ENCODE measurements around the gene USP54. TPM values are rescaled to one million over a fixed set of nuclear protein-coding genes. Genes with fewer than 3 reads are reported as not detected.
A peak's percentile ranks its signal among the peaks of the same experiment; 100 is the strongest.

USP54 gene
- total and polyA plus RNA-seq, 9 of the 15 experiments (the other 6 are each of a cell fraction or from before 2014, with no cell fraction given): 3.8 to 40.1 (median 16.9) TPM

DNA sequence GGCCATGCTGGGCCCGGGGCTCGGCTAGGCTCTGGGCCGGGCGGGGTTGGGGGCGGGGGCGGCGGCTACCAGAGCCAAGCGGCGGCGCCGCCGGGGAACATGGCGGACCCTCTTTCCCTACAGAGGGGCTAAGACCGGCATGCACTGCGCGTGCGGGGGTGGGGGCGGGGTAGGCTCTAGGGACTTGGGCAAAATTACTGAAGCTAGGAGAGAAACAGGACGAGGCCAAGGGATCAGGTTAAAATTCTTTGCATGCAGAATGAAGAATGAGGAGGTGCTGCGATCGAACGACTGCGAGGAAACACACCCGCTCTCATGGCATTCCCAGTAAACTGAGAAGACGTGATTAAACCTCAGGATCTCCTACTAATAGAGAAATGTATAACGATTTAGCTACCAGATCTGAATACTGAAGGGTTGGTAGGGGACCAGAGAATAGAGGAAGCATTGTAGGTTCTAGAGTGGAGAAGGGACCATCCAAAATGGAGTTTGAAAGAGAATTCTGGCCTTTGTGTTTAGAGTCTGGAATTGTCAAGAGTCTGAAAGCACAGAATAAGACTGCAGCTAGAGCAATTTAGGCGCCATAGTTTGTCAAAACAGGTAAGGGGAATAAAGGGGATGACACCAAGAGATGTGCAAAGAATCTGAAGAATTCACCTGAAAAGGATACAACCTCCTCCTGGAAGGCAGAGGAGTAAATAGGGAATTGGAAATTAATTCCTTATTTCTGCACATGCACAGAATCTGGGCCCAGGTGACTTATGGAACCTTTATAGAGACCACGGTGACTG is 95.1 kb downstream of the USP54 start, which contains the start of gene PPP3CB (continued):
- TF ChIP-seq, protein P1, sequence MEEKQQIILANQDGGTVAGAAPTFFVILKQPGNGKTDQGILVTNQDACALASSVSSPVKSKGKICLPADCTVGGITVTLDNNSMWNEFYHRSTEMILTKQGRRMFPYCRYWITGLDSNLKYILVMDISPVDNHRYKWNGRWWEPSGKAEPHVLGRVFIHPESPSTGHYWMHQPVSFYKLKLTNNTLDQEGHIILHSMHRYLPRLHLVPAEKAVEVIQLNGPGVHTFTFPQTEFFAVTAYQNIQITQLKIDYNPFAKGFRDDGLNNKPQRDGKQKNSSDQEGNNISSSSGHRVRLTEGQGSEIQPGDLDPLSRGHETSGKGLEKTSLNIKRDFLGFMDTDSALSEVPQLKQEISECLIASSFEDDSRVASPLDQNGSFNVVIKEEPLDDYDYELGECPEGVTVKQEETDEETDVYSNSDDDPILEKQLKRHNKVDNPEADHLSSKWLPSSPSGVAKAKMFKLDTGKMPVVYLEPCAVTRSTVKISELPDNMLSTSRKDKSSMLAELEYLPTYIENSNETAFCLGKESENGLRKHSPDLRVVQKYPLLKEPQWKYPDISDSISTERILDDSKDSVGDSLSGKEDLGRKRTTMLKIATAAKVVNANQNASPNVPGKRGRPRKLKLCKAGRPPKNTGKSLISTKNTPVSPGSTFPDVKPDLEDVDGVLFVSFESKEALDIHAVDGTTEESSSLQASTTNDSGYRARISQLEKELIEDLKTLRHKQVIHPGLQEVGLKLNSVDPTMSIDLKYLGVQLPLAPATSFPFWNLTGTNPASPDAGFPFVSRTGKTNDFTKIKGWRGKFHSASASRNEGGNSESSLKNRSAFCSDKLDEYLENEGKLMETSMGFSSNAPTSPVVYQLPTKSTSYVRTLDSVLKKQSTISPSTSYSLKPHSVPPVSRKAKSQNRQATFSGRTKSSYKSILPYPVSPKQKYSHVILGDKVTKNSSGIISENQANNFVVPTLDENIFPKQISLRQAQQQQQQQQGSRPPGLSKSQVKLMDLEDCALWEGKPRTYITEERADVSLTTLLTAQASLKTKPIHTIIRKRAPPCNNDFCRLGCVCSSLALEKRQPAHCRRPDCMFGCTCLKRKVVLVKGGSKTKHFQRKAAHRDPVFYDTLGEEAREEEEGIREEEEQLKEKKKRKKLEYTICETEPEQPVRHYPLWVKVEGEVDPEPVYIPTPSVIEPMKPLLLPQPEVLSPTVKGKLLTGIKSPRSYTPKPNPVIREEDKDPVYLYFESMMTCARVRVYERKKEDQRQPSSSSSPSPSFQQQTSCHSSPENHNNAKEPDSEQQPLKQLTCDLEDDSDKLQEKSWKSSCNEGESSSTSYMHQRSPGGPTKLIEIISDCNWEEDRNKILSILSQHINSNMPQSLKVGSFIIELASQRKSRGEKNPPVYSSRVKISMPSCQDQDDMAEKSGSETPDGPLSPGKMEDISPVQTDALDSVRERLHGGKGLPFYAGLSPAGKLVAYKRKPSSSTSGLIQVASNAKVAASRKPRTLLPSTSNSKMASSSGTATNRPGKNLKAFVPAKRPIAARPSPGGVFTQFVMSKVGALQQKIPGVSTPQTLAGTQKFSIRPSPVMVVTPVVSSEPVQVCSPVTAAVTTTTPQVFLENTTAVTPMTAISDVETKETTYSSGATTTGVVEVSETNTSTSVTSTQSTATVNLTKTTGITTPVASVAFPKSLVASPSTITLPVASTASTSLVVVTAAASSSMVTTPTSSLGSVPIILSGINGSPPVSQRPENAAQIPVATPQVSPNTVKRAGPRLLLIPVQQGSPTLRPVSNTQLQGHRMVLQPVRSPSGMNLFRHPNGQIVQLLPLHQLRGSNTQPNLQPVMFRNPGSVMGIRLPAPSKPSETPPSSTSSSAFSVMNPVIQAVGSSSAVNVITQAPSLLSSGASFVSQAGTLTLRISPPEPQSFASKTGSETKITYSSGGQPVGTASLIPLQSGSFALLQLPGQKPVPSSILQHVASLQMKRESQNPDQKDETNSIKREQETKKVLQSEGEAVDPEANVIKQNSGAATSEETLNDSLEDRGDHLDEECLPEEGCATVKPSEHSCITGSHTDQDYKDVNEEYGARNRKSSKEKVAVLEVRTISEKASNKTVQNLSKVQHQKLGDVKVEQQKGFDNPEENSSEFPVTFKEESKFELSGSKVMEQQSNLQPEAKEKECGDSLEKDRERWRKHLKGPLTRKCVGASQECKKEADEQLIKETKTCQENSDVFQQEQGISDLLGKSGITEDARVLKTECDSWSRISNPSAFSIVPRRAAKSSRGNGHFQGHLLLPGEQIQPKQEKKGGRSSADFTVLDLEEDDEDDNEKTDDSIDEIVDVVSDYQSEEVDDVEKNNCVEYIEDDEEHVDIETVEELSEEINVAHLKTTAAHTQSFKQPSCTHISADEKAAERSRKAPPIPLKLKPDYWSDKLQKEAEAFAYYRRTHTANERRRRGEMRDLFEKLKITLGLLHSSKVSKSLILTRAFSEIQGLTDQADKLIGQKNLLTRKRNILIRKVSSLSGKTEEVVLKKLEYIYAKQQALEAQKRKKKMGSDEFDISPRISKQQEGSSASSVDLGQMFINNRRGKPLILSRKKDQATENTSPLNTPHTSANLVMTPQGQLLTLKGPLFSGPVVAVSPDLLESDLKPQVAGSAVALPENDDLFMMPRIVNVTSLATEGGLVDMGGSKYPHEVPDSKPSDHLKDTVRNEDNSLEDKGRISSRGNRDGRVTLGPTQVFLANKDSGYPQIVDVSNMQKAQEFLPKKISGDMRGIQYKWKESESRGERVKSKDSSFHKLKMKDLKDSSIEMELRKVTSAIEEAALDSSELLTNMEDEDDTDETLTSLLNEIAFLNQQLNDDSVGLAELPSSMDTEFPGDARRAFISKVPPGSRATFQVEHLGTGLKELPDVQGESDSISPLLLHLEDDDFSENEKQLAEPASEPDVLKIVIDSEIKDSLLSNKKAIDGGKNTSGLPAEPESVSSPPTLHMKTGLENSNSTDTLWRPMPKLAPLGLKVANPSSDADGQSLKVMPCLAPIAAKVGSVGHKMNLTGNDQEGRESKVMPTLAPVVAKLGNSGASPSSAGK (IDR thresholded peaks at IDR 0.05): 0 out of 2 replicates have a peak, but pooled peaks have one; percentile 3
- TF ChIP-seq NR3C1 (CRISPR knock-in tag; IDR thresholded peaks at IDR 0.05) (no peak), ZNF121 (CRISPR knock-in tag; conservative IDR thresholded peaks at IDR 0.05) (no peak), MIER1 (IDR thresholded peaks at IDR 0.05; ENCODE audit: low read depth) (no peak), ETV6 (IDR thresholded peaks at IDR 0.05; ENCODE audit: borderline replicate concordance in 1 of 2, low read depth in 2 of 2, low read length in 1 of 2) (no peak), ETV6 (CRISPR knock-in tag; IDR thresholded peaks at IDR 0.05; ENCODE audit: borderline replicate concordance) (no peak), XRCC4 (IDR thresholded peaks at IDR 0.05; ENCODE audit: extremely low read depth, insufficient read depth, insufficient read length) (no peak), JUND (IDR thresholded peaks at IDR 0.05; ENCODE audit: borderline replicate concordance, low read depth, low read length) (peak; percentile 59; the same call in 1 of the 2 replicates), JUND (tag; IDR thresholded peaks at IDR 0.05; ENCODE audit: borderline replicate concordance, low read depth, low read length) (peak; percentile 26; the same call in 2 of the 3 replicates), ZSCAN29 (IDR thresholded peaks at IDR 0.05) (no peak), KLF6 (CRISPR knock-in tag; IDR thresholded peaks at IDR 0.05; ENCODE audit: borderline replicate concordance) (no peak; the same call in 1 of the 2 replicates)
- TF ChIP-seq, protein P2, sequence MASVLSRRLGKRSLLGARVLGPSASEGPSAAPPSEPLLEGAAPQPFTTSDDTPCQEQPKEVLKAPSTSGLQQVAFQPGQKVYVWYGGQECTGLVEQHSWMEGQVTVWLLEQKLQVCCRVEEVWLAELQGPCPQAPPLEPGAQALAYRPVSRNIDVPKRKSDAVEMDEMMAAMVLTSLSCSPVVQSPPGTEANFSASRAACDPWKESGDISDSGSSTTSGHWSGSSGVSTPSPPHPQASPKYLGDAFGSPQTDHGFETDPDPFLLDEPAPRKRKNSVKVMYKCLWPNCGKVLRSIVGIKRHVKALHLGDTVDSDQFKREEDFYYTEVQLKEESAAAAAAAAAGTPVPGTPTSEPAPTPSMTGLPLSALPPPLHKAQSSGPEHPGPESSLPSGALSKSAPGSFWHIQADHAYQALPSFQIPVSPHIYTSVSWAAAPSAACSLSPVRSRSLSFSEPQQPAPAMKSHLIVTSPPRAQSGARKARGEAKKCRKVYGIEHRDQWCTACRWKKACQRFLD (CRISPR knock-in tag; IDR thresholded peaks at IDR 0.05): no peak
- TF ChIP-seq, protein P3, sequence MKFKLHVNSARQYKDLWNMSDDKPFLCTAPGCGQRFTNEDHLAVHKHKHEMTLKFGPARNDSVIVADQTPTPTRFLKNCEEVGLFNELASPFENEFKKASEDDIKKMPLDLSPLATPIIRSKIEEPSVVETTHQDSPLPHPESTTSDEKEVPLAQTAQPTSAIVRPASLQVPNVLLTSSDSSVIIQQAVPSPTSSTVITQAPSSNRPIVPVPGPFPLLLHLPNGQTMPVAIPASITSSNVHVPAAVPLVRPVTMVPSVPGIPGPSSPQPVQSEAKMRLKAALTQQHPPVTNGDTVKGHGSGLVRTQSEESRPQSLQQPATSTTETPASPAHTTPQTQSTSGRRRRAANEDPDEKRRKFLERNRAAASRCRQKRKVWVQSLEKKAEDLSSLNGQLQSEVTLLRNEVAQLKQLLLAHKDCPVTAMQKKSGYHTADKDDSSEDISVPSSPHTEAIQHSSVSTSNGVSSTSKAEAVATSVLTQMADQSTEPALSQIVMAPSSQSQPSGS (CRISPR knock-in tag; IDR thresholded peaks at IDR 0.05): no peak

Data from K562 (cell line).